ENCODE measurements around the gene TRPV5.
"Not testable (repeated sequence)": the region's sequence is repeated elsewhere in the genome, so short reads cannot be mapped to it uniquely, and the experiment has no call there.

The TRPV5 gene

GRCh38 chr7:142933624-142934023 lies at the start of gene TRPV5:
Gene TRPV5 (minus strand): TSS chr7:142933746. CDS start chr7:142933459, 287 bp downstream.
- no peak for DNase-seq (ENCODE audit: low spot score)

- DNase-seq (ENCODE audit: low spot score), result not testable (repeated sequence)
These were observed 44.9 kb upstream of the TRPV5 start for GRCh38 chr7:142978402-142978801.

- DNase-seq (ENCODE audit: low spot score), result no peak
These were observed 41.1 kb upstream of the TRPV5 start for GRCh38 chr7:142974626-142975025.

GRCh38 chr7:142969183-142969582 lies 35.6 kb upstream of the TRPV5 start:
- no peak for DNase-seq (ENCODE audit: low spot score)

- DNase-seq (ENCODE audit: low spot score), result no peak
These were observed 34.7 kb upstream of the TRPV5 start for GRCh38 chr7:142968229-142968628.

GRCh38 chr7:142964502-142965246 lies 31.1 kb upstream of the TRPV5 start:
- no peak for DNase-seq (ENCODE audit: low spot score)

GRCh38 chr7:142963993-142964392 lies 30.4 kb upstream of the TRPV5 start:
- DNase-seq (ENCODE audit: low spot score), result no peak

GRCh38 chr7:142962991-142963390 lies 29.4 kb upstream of the TRPV5 start:
- no peak for DNase-seq (ENCODE audit: low spot score)

- no peak for DNase-seq (ENCODE audit: low spot score)
These were observed 28.7 kb upstream of the TRPV5 start, which contains the start of gene KEL for GRCh38 chr7:142961973-142962926. Gene KEL (minus strand): TSS chr7:142962363. CDS start chr7:142962206, 157 bp downstream.

GRCh38 chr7:142961595-142961972 lies 28.0 kb upstream of the TRPV5 start:
- no peak for DNase-seq (ENCODE audit: low spot score)

- no peak for DNase-seq (ENCODE audit: low spot score)
These were observed 27.5 kb upstream of the TRPV5 start for GRCh38 chr7:142960955-142961512.

GRCh38 chr7:142959202-142959601 lies 25.7 kb upstream of the TRPV5 start:
- DNase-seq (ENCODE audit: low spot score), result no peak

GRCh38 chr7:142957723-142958122 lies 24.2 kb upstream of the TRPV5 start:
- no peak for DNase-seq (ENCODE audit: low spot score)

GRCh38 chr7:142956951-142957623 lies 23.5 kb upstream of the TRPV5 start:
- no peak for DNase-seq (ENCODE audit: low spot score)

GRCh38 chr7:142954680-142955268 lies 21.2 kb upstream of the TRPV5 start:
- DNase-seq (ENCODE audit: low spot score), result no peak

- no peak for DNase-seq (ENCODE audit: low spot score)
These were observed 16.7 kb upstream of the TRPV5 start for GRCh38 chr7:142950235-142950634.

GRCh38 chr7:142948603-142949002 lies 15.1 kb upstream of the TRPV5 start:
- DNase-seq (ENCODE audit: low spot score), result no peak

- no peak for DNase-seq (ENCODE audit: low spot score)
These were observed 11.5 kb upstream of the TRPV5 start for GRCh38 chr7:142945001-142945400.

GRCh38 chr7:142943706-142944268 lies 10.2 kb upstream of the TRPV5 start:
- no peak for DNase-seq (ENCODE audit: low spot score)

GRCh38 chr7:142942746-142943145 lies 9.2 kb upstream of the TRPV5 start:
- DNase-seq (ENCODE audit: low spot score), result no peak

GRCh38 chr7:142941541-142941940 lies 8.0 kb upstream of the TRPV5 start:
- no peak for DNase-seq (ENCODE audit: low spot score)

Measured in AG20443 (cell line).